Activated T-cell treated with anti-CD3 and anti-CD28 coated beads for 4 hours (primary cell): ENCODE measurements around the gene FAM53B.

ENCODE experiments used
- DNase-seq: peaks from one replicate; pipeline ENCODE4 v3.0.0-alpha.2; 2020

The FAM53B gene

GRCh38 chr10:124644236-124644635 is 99.9 kb downstream of the FAM53B start:
- DNase-seq, result no peak

GRCh38 chr10:124643330-124644009 is 100.7 kb downstream of the FAM53B start:
- no peak for DNase-seq

- no peak for DNase-seq
These were observed 102.0 kb downstream of the FAM53B start for GRCh38 chr10:124642088-124642710.

GRCh38 chr10:124641282-124642087 is 102.7 kb downstream of the FAM53B start:
- DNase-seq, result peak; percentile 15

- DNase-seq, result no peak
These were observed 103.5 kb downstream of the FAM53B start for GRCh38 chr10:124640538-124641231.

- no peak for DNase-seq
These were observed 104.1 kb downstream of the FAM53B start for GRCh38 chr10:124640056-124640455.

GRCh38 chr10:124639646-124640045 is 104.5 kb downstream of the FAM53B start:
- DNase-seq, result no peak

- no peak for DNase-seq
These were observed 105.0 kb downstream of the FAM53B start for GRCh38 chr10:124639206-124639605.

- DNase-seq, result no peak
These were observed 106.4 kb downstream of the FAM53B start for GRCh38 chr10:124637746-124638145.

GRCh38 chr10:124637091-124637700 is 107.0 kb downstream of the FAM53B start:
- no peak for DNase-seq

GRCh38 chr10:124636271-124636995 is 107.7 kb downstream of the FAM53B start:
- DNase-seq, result no peak

GRCh38 chr10:124632566-124632965 is 111.6 kb downstream of the FAM53B start:
- no peak for DNase-seq

- DNase-seq, result peak; percentile 36
These were observed 112.1 kb downstream of the FAM53B start for GRCh38 chr10:124632064-124632531.

GRCh38 chr10:124630551-124630950 is 113.6 kb downstream of the FAM53B start:
- DNase-seq, result no peak

- DNase-seq, result no peak
These were observed 114.3 kb downstream of the FAM53B start for GRCh38 chr10:124629842-124630241.

- DNase-seq, result no peak
These were observed 114.8 kb downstream of the FAM53B start for GRCh38 chr10:124629415-124629814.

- DNase-seq, result no peak
These were observed 115.5 kb downstream of the FAM53B start for GRCh38 chr10:124628676-124629021.

GRCh38 chr10:124627866-124628675 is 116.1 kb downstream of the FAM53B start:
- DNase-seq, result no peak

- DNase-seq, result peak; percentile 27
These were observed 117.3 kb downstream of the FAM53B start for GRCh38 chr10:124626759-124627380.

- no peak for DNase-seq
These were observed 118.3 kb downstream of the FAM53B start for GRCh38 chr10:124625831-124626238.

GRCh38 chr10:124624895-124625294 is 119.3 kb downstream of the FAM53B start:
- no peak for DNase-seq
